Measurements from ENCODE around the gene SLC39A9. TPM values are rescaled to one million over a fixed set of nuclear protein-coding genes. Genes with fewer than 3 reads are reported as not detected.
"Not testable (repeated sequence)": the region's sequence is repeated elsewhere in the genome, so short reads cannot be mapped to it uniquely, and the experiment has no call there.

The SLC39A9 gene
- total RNA-seq, 1 donor, result 37.2 TPM

- Histone ChIP-seq H3K27me3 (ENCODE audit: insufficient read depth, low read length) (peaks cover 38% of the 10 kb centered on the region), H3K9me3 (ENCODE audit: low read depth, low read length) (no peaks in the 10 kb centered on the region), H3K4me1 (ENCODE audit: insufficient read depth, low read length) (no peaks in the 10 kb centered on the region), H3K4me3 (ENCODE audit: low read length) (no peak overlapping the region)
Observed at GRCh38 chr14:69487226-69487625, 88.7 kb downstream of the SLC39A9 start.

DNA sequence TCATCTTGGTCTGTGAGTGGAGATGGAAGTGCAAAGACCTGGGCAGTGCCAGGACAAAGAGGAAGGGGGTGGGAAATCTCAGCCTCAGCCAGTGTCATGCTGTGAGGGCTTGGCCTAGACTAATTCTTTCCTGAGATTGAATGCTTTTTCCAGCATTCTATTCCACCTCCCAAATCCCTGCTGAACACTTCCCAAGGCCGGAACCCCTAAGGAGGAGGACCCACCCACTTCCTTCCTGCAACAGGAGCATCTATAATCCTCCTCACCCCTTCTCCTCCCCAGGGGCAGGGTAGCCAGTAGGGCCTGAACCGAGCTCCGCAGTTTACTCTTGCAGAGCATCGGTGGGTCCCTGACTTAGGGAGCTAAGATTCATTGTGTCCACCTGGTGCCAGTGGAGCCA lies 89.3 kb downstream of the SLC39A9 start:
- no peak overlapping the region for H3K4me3 ChIP-seq (ENCODE audit: low read length)
- peaks cover 37% of the 10 kb centered on the region for H3K27me3 ChIP-seq (ENCODE audit: insufficient read depth, low read length)
- H3K4me1 ChIP-seq (ENCODE audit: insufficient read depth, low read length), result no peaks in the 10 kb centered on the region
- no peaks in the 10 kb centered on the region for H3K9me3 ChIP-seq (ENCODE audit: low read depth, low read length)

DNA sequence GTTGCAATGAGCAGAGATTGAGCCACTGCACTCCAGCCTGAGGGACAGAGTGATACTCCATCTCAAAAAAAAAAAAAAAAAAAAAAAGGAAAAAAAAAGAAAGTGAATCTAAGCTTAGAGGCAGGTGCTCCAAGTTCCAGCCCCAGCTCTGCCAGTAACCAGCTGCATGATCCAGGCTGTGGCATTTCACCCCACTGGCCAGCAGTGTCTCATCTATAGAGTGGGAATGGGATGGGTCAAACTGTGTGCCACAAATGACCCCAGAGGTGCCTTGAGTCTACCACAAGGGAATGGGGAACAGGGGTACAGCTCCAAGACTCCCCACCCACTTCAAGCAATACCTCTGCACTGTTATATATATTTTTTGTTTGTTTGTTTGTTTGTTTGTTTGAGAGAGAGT lies 91.0 kb downstream of the SLC39A9 start:
- peaks cover 22% of the 10 kb centered on the region for H3K27me3 ChIP-seq (ENCODE audit: insufficient read depth, low read length)
- H3K4me1 ChIP-seq (ENCODE audit: insufficient read depth, low read length), result no peaks in the 10 kb centered on the region
- no peaks in the 10 kb centered on the region for H3K9me3 ChIP-seq (ENCODE audit: low read depth, low read length)
- H3K4me3 ChIP-seq (ENCODE audit: low read length), result no peak overlapping the region

DNA sequence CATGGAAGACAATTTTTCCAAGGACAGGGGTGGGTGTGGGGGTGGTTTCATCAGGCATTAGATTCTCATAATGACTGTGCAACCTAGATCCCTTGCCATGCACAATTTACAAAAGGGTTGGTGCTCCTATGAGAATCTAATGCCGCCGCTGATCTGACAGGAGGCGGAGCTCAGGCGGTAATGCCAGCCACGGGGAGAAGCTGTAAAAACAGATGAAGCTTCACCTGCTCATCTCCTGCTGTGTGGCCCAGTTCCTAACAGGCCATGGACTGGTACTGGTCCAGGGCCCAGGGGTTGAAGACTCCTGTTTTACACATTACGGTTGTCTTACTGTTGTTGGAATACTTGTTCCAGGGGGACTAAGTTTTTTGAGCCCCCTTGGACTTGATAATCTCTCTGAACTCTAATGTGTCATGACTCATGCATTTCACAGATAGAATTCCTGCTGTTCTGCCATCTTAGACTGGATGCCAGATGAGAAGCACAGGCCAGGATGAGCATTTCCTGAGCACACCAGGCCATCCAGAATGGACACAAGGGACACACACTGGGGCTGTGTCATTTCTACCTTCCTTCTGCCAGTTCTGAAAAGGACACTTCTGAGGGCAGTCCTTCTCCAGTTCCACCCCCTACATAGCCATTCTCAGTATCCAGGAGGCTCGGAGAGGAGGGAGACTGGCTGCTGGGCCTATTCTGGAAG lies 91.9 kb downstream of the SLC39A9 start:
- H3K9me3 ChIP-seq (ENCODE audit: low read depth, low read length), result no peaks in the 10 kb centered on the region
- no peak overlapping the region for H3K4me3 ChIP-seq (ENCODE audit: low read length)
- no peaks in the 10 kb centered on the region for H3K4me1 ChIP-seq (ENCODE audit: insufficient read depth, low read length)
- peaks cover 14% of the 10 kb centered on the region for H3K27me3 ChIP-seq (ENCODE audit: insufficient read depth, low read length)

- H3K4me3 ChIP-seq (ENCODE audit: low read length), result no peak overlapping the region
- H3K9me3 ChIP-seq (ENCODE audit: low read depth, low read length), result no peaks in the 10 kb centered on the region
- peaks cover 6% of the 10 kb centered on the region for H3K27me3 ChIP-seq (ENCODE audit: insufficient read depth, low read length)
- H3K4me1 ChIP-seq (ENCODE audit: insufficient read depth, low read length), result no peaks in the 10 kb centered on the region
Observed at GRCh38 chr14:69491193-69491592, 92.7 kb downstream of the SLC39A9 start.

DNA sequence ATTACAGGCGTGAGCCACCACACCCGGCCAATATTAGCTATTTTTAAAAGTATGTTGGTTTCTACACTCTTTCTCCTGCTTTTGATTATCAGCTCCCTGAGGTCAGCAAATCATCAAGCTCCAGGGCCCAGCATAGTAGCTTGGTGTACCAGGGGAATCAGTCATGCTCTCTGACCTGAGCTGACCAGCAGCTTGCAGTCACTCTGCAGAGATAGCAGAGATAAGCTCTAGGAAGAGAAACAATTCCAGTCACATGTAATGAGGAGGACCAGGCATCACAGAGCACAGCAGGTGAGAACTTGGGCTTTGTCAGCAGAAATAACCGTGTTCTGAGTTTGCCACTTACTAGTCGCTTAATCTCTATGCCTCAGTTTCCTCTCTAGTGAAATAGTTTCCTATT lies 94.5 kb downstream of the SLC39A9 start:
- Histone ChIP-seq H3K4me1 (ENCODE audit: insufficient read depth, low read length) (no peaks in the 10 kb centered on the region), H3K27me3 (ENCODE audit: insufficient read depth, low read length) (no peaks in the 10 kb centered on the region), H3K9me3 (ENCODE audit: low read depth, low read length) (no peaks in the 10 kb centered on the region), H3K4me3 (ENCODE audit: low read length) (no peak overlapping the region)

DNA sequence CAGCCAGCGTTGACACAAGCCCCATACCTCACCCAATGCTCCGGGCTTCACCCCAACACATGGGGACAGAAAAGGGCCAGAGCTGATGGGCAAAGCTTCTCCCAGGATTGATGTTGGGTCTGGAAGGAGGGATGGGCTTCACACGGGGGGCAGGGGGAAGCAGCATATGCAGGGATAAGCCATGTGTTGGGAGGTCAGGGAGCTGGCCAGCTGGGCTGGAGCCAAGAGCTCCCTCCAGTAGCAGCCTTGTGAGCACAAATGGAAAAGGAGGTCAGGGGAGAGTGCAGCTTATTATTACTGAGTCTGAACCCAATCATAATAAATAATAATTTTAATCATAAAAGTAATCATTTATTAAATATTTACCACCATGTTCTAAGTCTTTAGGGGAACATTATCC lies 95.3 kb downstream of the SLC39A9 start:
- H3K4me1 ChIP-seq (ENCODE audit: insufficient read depth, low read length), result no peaks in the 10 kb centered on the region
- no peaks in the 10 kb centered on the region for H3K9me3 ChIP-seq (ENCODE audit: low read depth, low read length)
- no peaks in the 10 kb centered on the region for H3K27me3 ChIP-seq (ENCODE audit: insufficient read depth, low read length)
- no peak overlapping the region for H3K4me3 ChIP-seq (ENCODE audit: low read length)

DNA sequence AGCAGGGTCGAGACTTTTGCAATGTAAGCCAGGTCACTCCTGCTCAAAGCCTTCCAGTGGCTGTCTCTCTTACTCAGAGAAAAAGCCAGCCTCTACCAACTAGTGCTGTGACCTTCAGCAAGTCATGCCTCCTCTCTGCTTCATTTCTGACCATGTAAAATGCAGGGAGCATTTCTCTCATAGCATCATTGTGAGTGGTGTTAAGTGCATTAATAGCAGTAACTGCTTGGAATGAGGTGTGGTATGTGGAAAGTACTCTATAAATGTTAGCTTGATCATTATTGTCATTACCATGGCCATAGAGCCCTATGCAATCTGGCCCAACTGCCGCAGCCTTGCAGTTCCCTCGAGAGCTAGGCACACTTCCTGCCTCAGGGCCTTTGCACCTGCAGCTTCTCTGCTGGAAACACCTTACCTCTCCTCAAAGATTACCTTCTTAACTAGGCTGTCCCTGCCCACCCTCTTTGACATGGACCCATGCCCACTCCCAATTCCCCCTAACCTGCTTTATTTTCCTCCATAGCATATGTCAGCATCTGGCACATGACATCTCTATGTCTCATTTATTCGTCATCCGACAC lies 96.9 kb downstream of the SLC39A9 start:
- Histone ChIP-seq H3K4me3 (ENCODE audit: low read length) (no peak overlapping the region), H3K4me1 (ENCODE audit: insufficient read depth, low read length) (no peaks in the 10 kb centered on the region), H3K27me3 (ENCODE audit: insufficient read depth, low read length) (no peaks in the 10 kb centered on the region), H3K9me3 (ENCODE audit: low read depth, low read length) (no peaks in the 10 kb centered on the region)

- not testable (repeated sequence) for H3K9me3 ChIP-seq (ENCODE audit: low read depth, low read length); H3K4me3 ChIP-seq (ENCODE audit: low read length); H3K27me3 ChIP-seq (ENCODE audit: insufficient read depth, low read length); H3K4me1 ChIP-seq (ENCODE audit: insufficient read depth, low read length)
Observed at GRCh38 chr14:69497866-69498265, 99.4 kb downstream of the SLC39A9 start.

- H3K4me1 ChIP-seq (ENCODE audit: insufficient read depth, low read length); H3K9me3 ChIP-seq (ENCODE audit: low read depth, low read length); H3K27me3 ChIP-seq (ENCODE audit: insufficient read depth, low read length); H3K4me3 ChIP-seq (ENCODE audit: low read length): not testable (repeated sequence)
Observed at GRCh38 chr14:69498286-69498685, 99.8 kb downstream of the SLC39A9 start.

DNA sequence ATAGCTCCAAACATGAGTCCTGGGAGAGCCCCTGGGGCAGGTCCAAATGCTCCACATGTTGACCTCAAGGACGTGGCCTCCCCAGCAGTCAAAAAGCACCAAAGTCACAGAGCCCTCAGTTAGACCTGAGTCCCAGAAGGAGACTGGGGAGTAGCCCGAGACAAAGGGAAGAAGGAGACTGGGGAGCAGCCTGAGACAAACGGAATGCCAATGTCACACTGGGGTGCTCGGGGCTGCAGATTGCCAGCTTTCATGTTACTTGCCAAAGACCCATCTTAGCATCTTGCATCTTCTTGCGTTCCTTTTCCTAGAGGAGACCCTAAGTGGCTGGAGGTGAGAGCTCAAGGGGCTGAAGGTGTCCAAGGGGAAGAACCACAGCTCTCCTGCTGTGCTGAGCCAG lies 100.9 kb downstream of the SLC39A9 start:
- Histone ChIP-seq H3K4me1 (ENCODE audit: insufficient read depth, low read length) (no peaks in the 10 kb centered on the region), H3K27me3 (ENCODE audit: insufficient read depth, low read length) (no peaks in the 10 kb centered on the region), H3K4me3 (ENCODE audit: low read length) (no peak overlapping the region), H3K9me3 (ENCODE audit: low read depth, low read length) (no peaks in the 10 kb centered on the region)

- H3K4me1 ChIP-seq (ENCODE audit: insufficient read depth, low read length), result no peaks in the 10 kb centered on the region
- H3K4me3 ChIP-seq (ENCODE audit: low read length), result no peak overlapping the region
- H3K27me3 ChIP-seq (ENCODE audit: insufficient read depth, low read length), result no peaks in the 10 kb centered on the region
Observed at GRCh38 chr14:69500096-69500495, 101.6 kb downstream of the SLC39A9 start.

DNA sequence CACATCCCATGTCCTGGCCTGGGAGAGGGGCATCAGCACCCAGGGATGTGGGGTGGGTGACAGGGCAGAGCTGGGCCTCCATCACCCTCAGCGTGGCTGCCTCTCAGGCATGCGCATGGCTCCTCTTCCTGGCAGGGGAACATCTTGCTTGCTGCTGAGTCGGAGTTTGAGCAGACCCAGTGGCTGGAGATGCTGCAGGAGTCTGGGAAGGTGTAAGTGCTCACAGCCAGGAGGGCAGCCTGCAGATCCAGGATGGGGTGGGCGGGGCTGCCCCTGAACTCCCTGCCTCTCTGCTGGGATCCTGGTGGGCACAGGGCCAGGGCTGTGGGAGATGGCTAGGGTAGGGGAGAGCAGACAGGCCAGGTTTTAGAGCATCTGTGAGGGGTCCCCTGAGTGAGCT lies 102.2 kb downstream of the SLC39A9 start:
- Histone ChIP-seq H3K9me3 (ENCODE audit: low read depth, low read length) (no peaks in the 10 kb centered on the region), H3K4me1 (ENCODE audit: insufficient read depth, low read length) (no peaks in the 10 kb centered on the region), H3K4me3 (ENCODE audit: low read length) (no peak overlapping the region), H3K27me3 (ENCODE audit: insufficient read depth, low read length) (no peaks in the 10 kb centered on the region)

More at GRCh38 chr14:69500096-69500495, 101.6 kb downstream of the SLC39A9 start:
- no peaks in the 10 kb centered on the region for H3K9me3 ChIP-seq (ENCODE audit: low read depth, low read length)

DNA sequence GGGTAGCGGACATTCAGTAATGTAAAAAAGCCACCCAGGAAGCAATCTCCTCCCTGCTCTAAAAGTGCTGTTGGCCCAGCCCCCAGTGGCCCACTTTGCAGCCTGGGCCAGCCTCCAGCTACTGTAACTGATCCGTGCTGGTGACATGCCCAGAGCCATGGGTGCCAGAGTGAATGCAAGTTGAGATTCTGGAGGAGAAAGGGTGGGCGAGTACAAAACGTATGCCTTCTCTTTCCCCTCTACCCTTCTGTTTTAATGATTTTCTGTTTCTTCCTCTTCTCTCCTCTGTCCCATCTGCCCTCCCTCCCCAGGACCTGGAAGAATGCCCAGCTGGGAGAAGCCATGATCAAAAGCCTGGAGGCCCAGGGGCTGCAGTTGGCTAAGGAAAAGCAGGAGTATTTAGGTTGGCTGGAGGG lies 102.9 kb downstream of the SLC39A9 start:
- Histone ChIP-seq H3K27me3 (ENCODE audit: insufficient read depth, low read length) (no peaks in the 10 kb centered on the region), H3K4me1 (ENCODE audit: insufficient read depth, low read length) (no peaks in the 10 kb centered on the region), H3K9me3 (ENCODE audit: low read depth, low read length) (no peaks in the 10 kb centered on the region), H3K4me3 (ENCODE audit: low read length) (no peak overlapping the region)

DNA sequence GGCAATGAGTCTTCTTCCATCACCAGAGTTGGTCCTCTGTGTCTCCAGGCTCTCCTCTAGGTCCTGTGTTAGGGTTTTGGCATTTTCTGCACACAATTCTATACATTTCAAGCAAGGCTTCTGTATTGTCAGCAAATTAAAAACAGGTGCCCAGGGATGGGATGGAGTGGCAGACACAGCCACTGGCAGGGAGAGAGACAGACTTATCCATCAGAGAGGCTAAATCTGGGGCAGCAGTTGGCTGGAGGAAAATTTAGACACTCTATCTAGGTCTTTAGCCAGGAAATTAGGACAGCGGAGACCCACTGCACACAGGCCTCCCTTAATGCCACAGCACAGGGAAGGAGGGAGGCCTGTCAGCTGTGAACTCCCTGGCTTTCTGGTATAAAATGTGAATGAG lies 106.3 kb downstream of the SLC39A9 start:
- Histone ChIP-seq H3K27me3 (ENCODE audit: insufficient read depth, low read length) (no peaks in the 10 kb centered on the region), H3K4me3 (ENCODE audit: low read length) (no peak overlapping the region), H3K4me1 (ENCODE audit: insufficient read depth, low read length) (no peaks in the 10 kb centered on the region), H3K9me3 (ENCODE audit: low read depth, low read length) (no peaks in the 10 kb centered on the region)
